ENCODE measurements around the gene BACH2.

- no peak for TF ChIP-seq CTCF (IDR thresholded peaks at IDR 0.05; ENCODE audit: insufficient read depth, low read length)
- no peak for TF ChIP-seq POLR2AphosphoS5 (IDR thresholded peaks at IDR 0.05; ENCODE audit: low read depth)
- no peak for TF ChIP-seq GABPA (IDR thresholded peaks at IDR 0.05; ENCODE audit: low read depth)
- no peak for TF ChIP-seq REST (IDR thresholded peaks at IDR 0.05; ENCODE audit: insufficient replicate concordance, low read depth)
Measured at GRCh38 chr6:90272895-90273294, 23.7 kb downstream of the BACH2 start.
